ENCODE data around the gene PLXDC2. TPM values are rescaled to one million over a fixed set of nuclear protein-coding genes. Genes with fewer than 3 reads are reported as not detected.

The PLXDC2 gene
- total and polyA plus RNA-seq, 7 donors: 1.8 to 44.6 (median 18.2) TPM

GRCh38 chr10:20017961-20018360 is 201.7 kb downstream of the PLXDC2 start:
- 93 to 98% methylated on average over 2 of the region's 2 CpGs for WGBS, 2 donors
- Histone ChIP-seq H3K27me3 (no peaks in the 10 kb centered on the region), H3K4me3 (no peak overlapping the region), H3K36me3 (no peaks in the 10 kb centered on the region), H3K27ac (no peak overlapping the region), H3K9me3 (no peaks in the 10 kb centered on the region), H3K4me1 (peaks cover 0 to 14% (median 6%) of the 10 kb centered on the region in 4 donors)
- no peak for TF ChIP-seq POLR2AphosphoS5 (IDR thresholded peaks at IDR 0.05)
- TF ChIP-seq, protein P1, sequence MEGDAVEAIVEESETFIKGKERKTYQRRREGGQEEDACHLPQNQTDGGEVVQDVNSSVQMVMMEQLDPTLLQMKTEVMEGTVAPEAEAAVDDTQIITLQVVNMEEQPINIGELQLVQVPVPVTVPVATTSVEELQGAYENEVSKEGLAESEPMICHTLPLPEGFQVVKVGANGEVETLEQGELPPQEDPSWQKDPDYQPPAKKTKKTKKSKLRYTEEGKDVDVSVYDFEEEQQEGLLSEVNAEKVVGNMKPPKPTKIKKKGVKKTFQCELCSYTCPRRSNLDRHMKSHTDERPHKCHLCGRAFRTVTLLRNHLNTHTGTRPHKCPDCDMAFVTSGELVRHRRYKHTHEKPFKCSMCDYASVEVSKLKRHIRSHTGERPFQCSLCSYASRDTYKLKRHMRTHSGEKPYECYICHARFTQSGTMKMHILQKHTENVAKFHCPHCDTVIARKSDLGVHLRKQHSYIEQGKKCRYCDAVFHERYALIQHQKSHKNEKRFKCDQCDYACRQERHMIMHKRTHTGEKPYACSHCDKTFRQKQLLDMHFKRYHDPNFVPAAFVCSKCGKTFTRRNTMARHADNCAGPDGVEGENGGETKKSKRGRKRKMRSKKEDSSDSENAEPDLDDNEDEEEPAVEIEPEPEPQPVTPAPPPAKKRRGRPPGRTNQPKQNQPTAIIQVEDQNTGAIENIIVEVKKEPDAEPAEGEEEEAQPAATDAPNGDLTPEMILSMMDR (IDR thresholded peaks at IDR 0.05): no peak
- no peak for TF ChIP-seq EP300 (IDR thresholded peaks at IDR 0.05)
- no peak for TF ChIP-seq POLR2A (IDR thresholded peaks at IDR 0.05)
- no peak for DNase-seq
- intact Hi-C loops (cut with DNase I): no loop called here

- DNase-seq: no peak
- intact Hi-C loops (cut with DNase I): no loop called here
Observed at GRCh38 chr10:20020677-20021076, 204.4 kb downstream of the PLXDC2 start.

DNA sequence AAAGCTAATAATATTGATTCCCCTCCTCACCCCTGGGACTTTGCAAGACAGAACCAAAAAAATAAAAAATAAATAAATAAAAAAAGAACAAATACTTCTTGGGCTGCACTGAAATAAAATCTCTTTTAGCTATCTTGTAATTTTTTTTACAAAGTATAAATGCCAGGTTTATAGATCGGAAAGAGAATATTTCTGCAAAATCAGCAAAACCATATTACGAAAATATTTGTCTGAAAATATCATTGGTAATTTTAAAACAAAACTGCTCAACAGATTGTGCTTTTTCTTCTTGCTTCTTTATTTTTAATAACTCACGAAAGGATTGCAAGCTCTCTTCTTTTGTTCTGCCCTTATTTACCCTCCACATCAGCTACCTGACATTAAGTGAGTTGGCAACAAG is 213.3 kb downstream of the PLXDC2 start:
- 91 to 94% methylated on average over 3 of the region's 3 CpGs for WGBS, 2 donors
- H3K36me3 ChIP-seq: no peaks in the 10 kb centered on the region
- no peak for DNase-seq
- intact Hi-C loops (cut with DNase I): no loop called here
- no peak overlapping the region for H3K4me3 ChIP-seq
- no peaks in the 10 kb centered on the region for H3K27me3 ChIP-seq
- no peaks in the 10 kb centered on the region for H3K9me3 ChIP-seq
- no peak overlapping the region for H3K27ac ChIP-seq
- H3K4me1 ChIP-seq: no peaks in the 10 kb centered on the region
- TF ChIP-seq, protein P1 (IDR thresholded peaks at IDR 0.05): no peak
- TF ChIP-seq EP300 (IDR thresholded peaks at IDR 0.05): no peak
- TF ChIP-seq POLR2AphosphoS5 (IDR thresholded peaks at IDR 0.05): no peak
- TF ChIP-seq POLR2A (IDR thresholded peaks at IDR 0.05): no peak

More at GRCh38 chr10:20020677-20021076, 204.4 kb downstream of the PLXDC2 start:
- no peaks in the 10 kb centered on the region for H3K9me3 ChIP-seq
- no peaks in the 10 kb centered on the region for H3K36me3 ChIP-seq
- no peak overlapping the region for H3K27ac ChIP-seq
- no peaks in the 10 kb centered on the region for H3K27me3 ChIP-seq
- H3K4me3 ChIP-seq: no peak overlapping the region
- peaks cover 0 to 6% (median 2%) of the 10 kb centered on the region in 4 donors for H3K4me1 ChIP-seq
- 78 to 81% methylated on average over 1 of the region's 1 CpG for WGBS, 2 donors
- TF ChIP-seq EP300 (IDR thresholded peaks at IDR 0.05) (no peak), POLR2A (IDR thresholded peaks at IDR 0.05) (no peak), POLR2AphosphoS5 (IDR thresholded peaks at IDR 0.05) (no peak)
- TF ChIP-seq, protein P1 (IDR thresholded peaks at IDR 0.05): no peak

GRCh38 chr10:20033476-20033875 is 217.2 kb downstream of the PLXDC2 start:
- Histone ChIP-seq H3K9me3 (no peaks in the 10 kb centered on the region), H3K27me3 (no peaks in the 10 kb centered on the region), H3K27ac (no peak overlapping the region), H3K4me3 (no peak overlapping the region), H3K4me1 (no peaks in the 10 kb centered on the region), H3K36me3 (no peaks in the 10 kb centered on the region)
- DNase-seq: no peak
- TF ChIP-seq EP300 (IDR thresholded peaks at IDR 0.05): no peak
- TF ChIP-seq POLR2AphosphoS5 (IDR thresholded peaks at IDR 0.05): no peak
- 78 to 95% methylated on average over 4 of the region's 4 CpGs for WGBS, 2 donors
- intact Hi-C loops (cut with DNase I): no loop called here

GRCh38 chr10:20034732-20035131 is 218.5 kb downstream of the PLXDC2 start:
- intact Hi-C loops (cut with DNase I): no loop called here
- TF ChIP-seq, protein P1 (IDR thresholded peaks at IDR 0.05): no peak
- TF ChIP-seq POLR2A (IDR thresholded peaks at IDR 0.05): no peak
- TF ChIP-seq EP300 (IDR thresholded peaks at IDR 0.05): no peak
- TF ChIP-seq POLR2AphosphoS5 (IDR thresholded peaks at IDR 0.05): no peak
- DNase-seq: no peak
- Histone ChIP-seq H3K36me3 (no peaks in the 10 kb centered on the region), H3K4me1 (no peaks in the 10 kb centered on the region), H3K4me3 (no peak overlapping the region), H3K27me3 (no peaks in the 10 kb centered on the region), H3K9me3 (no peaks in the 10 kb centered on the region), H3K27ac (no peak overlapping the region)
- WGBS, 2 donors: 82 to 88% methylated on average over 2 of the region's 2 CpGs
